ENCODE data around the gene ADAMTS8. TPM values are rescaled to one million over a fixed set of nuclear protein-coding genes. Genes with fewer than 3 reads are reported as not detected.
A peak's percentile ranks its signal among the peaks of the same experiment; 100 is the strongest.

ADAMTS8 gene
- total RNA-seq, 2 donors from 2014 or later: not detected

DNA sequence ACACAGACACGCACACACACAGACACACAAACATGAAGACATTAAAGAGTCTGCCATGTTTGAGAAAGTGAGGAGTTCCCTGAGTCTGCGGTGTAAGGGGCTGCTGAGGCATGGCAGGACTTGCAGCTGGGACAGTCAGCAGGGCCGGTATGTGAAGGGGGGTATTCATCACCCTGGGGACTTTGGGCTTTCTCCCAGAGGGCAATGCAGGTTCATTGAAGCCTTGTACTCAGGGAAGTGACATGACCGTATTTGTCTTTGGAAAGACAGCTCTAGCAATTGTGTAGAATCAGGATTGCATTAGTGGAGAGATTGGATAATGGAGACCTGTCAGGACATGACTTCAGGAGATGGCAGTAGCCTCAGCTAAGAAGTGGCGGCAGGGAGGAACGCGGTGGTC is 9.4 kb upstream of the ADAMTS8 start:
- Mint-ChIP-seq H3K27me3 (peaks cover 0 to 11% of the 10 kb centered on the region in 2 donors), H3K9me3 (no peaks in the 10 kb centered on the region), H3K36me3 (no peaks in the 10 kb centered on the region), H3K4me3 (peak overlapping the region; percentile 36), H3K4me1 (ENCODE audit: low read depth in 2 of 2) (peaks cover 16 to 25% of the 10 kb centered on the region in 2 donors), H3K27ac (peak overlapping the region in 1 of 2 donors; percentile 27)
- DNase-seq (ENCODE audit: low spot score) (peak; percentile 56), ATAC-seq (no peak)

DNA sequence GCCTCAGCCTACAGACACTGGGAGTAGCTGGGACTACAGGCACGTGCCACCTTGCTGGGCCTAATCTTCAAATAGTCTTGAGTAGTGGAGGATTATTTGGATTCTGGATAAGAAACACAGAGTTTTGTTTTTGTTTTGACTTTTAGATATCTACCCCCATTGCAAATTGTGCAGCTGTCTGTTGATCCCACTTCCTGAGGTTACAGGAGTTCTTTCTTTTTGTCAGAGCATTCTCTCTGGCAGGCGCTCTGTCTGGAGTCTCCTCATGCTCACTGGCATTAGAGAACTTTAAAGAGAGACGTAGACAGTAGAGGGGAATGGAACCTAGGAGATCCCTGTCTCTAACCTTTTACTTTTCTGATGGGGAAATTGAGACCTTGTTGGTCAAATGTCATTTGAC is 7.8 kb upstream of the ADAMTS8 start:
- Mint-ChIP-seq H3K4me1 (ENCODE audit: low read depth in 2 of 2) (peaks cover 18 to 25% of the 10 kb centered on the region in 2 donors), H3K27ac (no peak overlapping the region), H3K9me3 (no peaks in the 10 kb centered on the region), H3K36me3 (no peaks in the 10 kb centered on the region), H3K4me3 (no peak overlapping the region), H3K27me3 (peaks cover 4 to 10% of the 10 kb centered on the region in 2 donors)
- ATAC-seq (no peak), DNase-seq (ENCODE audit: low spot score) (no peak)

- H3K36me3 Mint-ChIP-seq: no peaks in the 10 kb centered on the region
- no peaks in the 10 kb centered on the region for H3K9me3 Mint-ChIP-seq
- DNase-seq (ENCODE audit: low spot score) (no peak), ATAC-seq (no peak)
- H3K4me3 Mint-ChIP-seq: no peak overlapping the region
- no peak overlapping the region for H3K27ac Mint-ChIP-seq
- peaks cover 19 to 25% of the 10 kb centered on the region in 2 donors for H3K4me1 Mint-ChIP-seq (ENCODE audit: low read depth in 2 of 2)
- H3K27me3 Mint-ChIP-seq: peaks cover 9 to 11% of the 10 kb centered on the region in 2 donors
Measured at GRCh38 chr11:130435671-130436070, 7.3 kb upstream of the ADAMTS8 start.

GRCh38 chr11:130434521-130435223 is 6.3 kb upstream of the ADAMTS8 start:
- no peak overlapping the region for H3K4me3 Mint-ChIP-seq
- H3K36me3 Mint-ChIP-seq: no peaks in the 10 kb centered on the region
- H3K4me1 Mint-ChIP-seq (ENCODE audit: low read depth in 2 of 2): peaks cover 16 to 20% of the 10 kb centered on the region in 2 donors
- peaks cover 12 to 15% of the 10 kb centered on the region in 2 donors for H3K27me3 Mint-ChIP-seq
- DNase-seq (ENCODE audit: low spot score) (peak; percentile 67), ATAC-seq (peak; percentile 84 to 88)
- H3K9me3 Mint-ChIP-seq: no peaks in the 10 kb centered on the region
- H3K27ac Mint-ChIP-seq: no peak overlapping the region

GRCh38 chr11:130433357-130433756 is 4.9 kb upstream of the ADAMTS8 start:
- Mint-ChIP-seq H3K27ac (no peak overlapping the region), H3K36me3 (no peaks in the 10 kb centered on the region), H3K9me3 (no peaks in the 10 kb centered on the region), H3K27me3 (peaks cover 18 to 22% of the 10 kb centered on the region in 2 donors), H3K4me3 (no peak overlapping the region), H3K4me1 (ENCODE audit: low read depth in 2 of 2) (peaks cover 14% of the 10 kb centered on the region in 2 donors)
- ATAC-seq: no peak
- DNase-seq (ENCODE audit: low spot score): no peak

GRCh38 chr11:130431801-130432200 is 3.4 kb upstream of the ADAMTS8 start:
- Mint-ChIP-seq H3K27me3 (peaks cover 23 to 28% of the 10 kb centered on the region in 2 donors), H3K4me3 (no peak overlapping the region), H3K4me1 (ENCODE audit: low read depth in 2 of 2) (peaks cover 11 to 15% of the 10 kb centered on the region in 2 donors), H3K36me3 (no peaks in the 10 kb centered on the region), H3K9me3 (no peaks in the 10 kb centered on the region), H3K27ac (no peak overlapping the region)
- no peak for DNase-seq (ENCODE audit: low spot score)
- ATAC-seq: no peak

GRCh38 chr11:130431331-130431773 is 2.9 kb upstream of the ADAMTS8 start:
- Mint-ChIP-seq H3K36me3 (no peaks in the 10 kb centered on the region), H3K4me3 (no peak overlapping the region), H3K27me3 (peaks cover 24 to 31% of the 10 kb centered on the region in 2 donors), H3K4me1 (ENCODE audit: low read depth in 2 of 2) (peaks cover 11 to 15% of the 10 kb centered on the region in 2 donors), H3K9me3 (no peaks in the 10 kb centered on the region), H3K27ac (no peak overlapping the region)
- peak; percentile 58 to 69 for ATAC-seq
- DNase-seq (ENCODE audit: low spot score): peak; percentile 66

- Mint-ChIP-seq H3K4me1 (ENCODE audit: low read depth in 2 of 2) (peaks cover 11 to 15% of the 10 kb centered on the region in 2 donors), H3K9me3 (no peaks in the 10 kb centered on the region), H3K27me3 (peaks cover 25 to 34% of the 10 kb centered on the region in 2 donors), H3K36me3 (no peaks in the 10 kb centered on the region), H3K4me3 (no peak overlapping the region), H3K27ac (no peak overlapping the region)
- no peak for DNase-seq (ENCODE audit: low spot score)
- no peak for ATAC-seq
Measured at GRCh38 chr11:130429983-130430382, 1.6 kb upstream of the ADAMTS8 start.

DNA sequence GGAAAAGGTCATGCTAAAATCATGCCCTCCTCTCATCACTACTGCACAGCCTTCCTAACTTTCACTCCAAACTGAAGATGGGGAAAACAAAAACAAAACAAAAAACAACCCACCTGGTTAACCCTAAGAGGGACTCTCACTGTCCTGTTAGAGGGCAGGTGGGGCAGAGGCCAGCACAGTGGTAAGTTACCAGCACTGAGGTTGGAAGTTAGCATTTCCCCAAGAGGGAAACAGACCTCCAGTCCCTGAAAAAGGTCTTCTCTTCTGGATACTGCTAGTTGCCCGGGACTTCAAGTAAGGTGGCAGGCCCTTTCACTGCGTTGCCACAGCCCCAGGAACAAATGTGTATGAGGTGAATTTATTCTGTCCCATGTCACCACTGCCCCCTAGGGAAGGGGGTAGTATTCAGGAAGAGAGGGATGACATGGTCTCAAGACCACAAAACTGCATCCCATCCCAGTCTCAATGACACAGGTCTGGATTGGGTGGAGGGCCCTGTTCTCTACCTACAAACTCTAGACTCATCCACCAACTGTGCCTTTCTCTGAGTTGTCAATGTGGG is 792 bp upstream of the ADAMTS8 start:
- peak overlapping the region; percentile 76 for H3K4me3 Mint-ChIP-seq
- H3K36me3 Mint-ChIP-seq: no peaks in the 10 kb centered on the region
- peaks cover 11 to 15% of the 10 kb centered on the region in 2 donors for H3K4me1 Mint-ChIP-seq (ENCODE audit: low read depth in 2 of 2)
- no peaks in the 10 kb centered on the region for H3K9me3 Mint-ChIP-seq
- peaks cover 32 to 42% of the 10 kb centered on the region in 2 donors for H3K27me3 Mint-ChIP-seq
- no peak for DNase-seq (ENCODE audit: low spot score)
- ATAC-seq: no peak
- H3K27ac Mint-ChIP-seq: no peak overlapping the region

GRCh38 chr11:130427581-130428315 is 661 bp downstream of the ADAMTS8 start:
- Mint-ChIP-seq H3K36me3 (no peaks in the 10 kb centered on the region), H3K27me3 (peaks cover 36 to 42% of the 10 kb centered on the region in 2 donors), H3K4me3 (peak overlapping the region; percentile 48), H3K9me3 (no peaks in the 10 kb centered on the region), H3K4me1 (ENCODE audit: low read depth in 2 of 2) (peaks cover 11 to 15% of the 10 kb centered on the region in 2 donors), H3K27ac (no peak overlapping the region)
- ATAC-seq (peak in 1 of 2 donors; percentile 20), DNase-seq (ENCODE audit: low spot score) (no peak)

DNA sequence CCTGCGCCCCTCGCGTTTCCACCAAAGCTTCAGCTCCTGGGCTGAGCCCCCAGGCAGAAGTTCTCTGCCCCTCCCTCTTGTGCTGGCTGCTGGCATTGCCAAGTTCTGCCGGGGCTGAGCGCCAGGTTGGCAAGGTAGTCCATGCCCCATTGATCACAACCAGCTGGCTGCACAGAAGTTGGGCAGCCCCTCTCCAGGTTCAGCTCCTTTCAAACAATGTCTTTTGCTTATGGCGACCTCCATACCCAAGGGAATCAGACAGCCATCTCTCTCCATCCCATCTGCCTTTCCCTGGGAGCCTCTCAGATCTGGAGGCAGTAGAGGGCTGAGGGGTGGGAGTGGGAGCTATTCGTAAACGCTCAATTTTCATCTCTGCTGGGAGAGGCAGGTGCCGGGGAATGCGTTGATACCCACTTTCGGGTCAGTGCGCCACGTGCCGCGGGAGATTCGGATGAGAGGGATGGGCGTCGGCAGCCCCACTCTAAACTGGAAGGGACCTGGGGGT is 1.5 kb downstream of the ADAMTS8 start:
- DNase-seq (ENCODE audit: low spot score) (no peak), ATAC-seq (no peak)
- Mint-ChIP-seq H3K27ac (no peak overlapping the region), H3K9me3 (no peaks in the 10 kb centered on the region), H3K4me1 (ENCODE audit: low read depth in 2 of 2) (peaks cover 11 to 15% of the 10 kb centered on the region in 2 donors), H3K36me3 (no peaks in the 10 kb centered on the region), H3K4me3 (peak overlapping the region; percentile 48), H3K27me3 (peaks cover 36 to 42% of the 10 kb centered on the region in 2 donors)

DNA sequence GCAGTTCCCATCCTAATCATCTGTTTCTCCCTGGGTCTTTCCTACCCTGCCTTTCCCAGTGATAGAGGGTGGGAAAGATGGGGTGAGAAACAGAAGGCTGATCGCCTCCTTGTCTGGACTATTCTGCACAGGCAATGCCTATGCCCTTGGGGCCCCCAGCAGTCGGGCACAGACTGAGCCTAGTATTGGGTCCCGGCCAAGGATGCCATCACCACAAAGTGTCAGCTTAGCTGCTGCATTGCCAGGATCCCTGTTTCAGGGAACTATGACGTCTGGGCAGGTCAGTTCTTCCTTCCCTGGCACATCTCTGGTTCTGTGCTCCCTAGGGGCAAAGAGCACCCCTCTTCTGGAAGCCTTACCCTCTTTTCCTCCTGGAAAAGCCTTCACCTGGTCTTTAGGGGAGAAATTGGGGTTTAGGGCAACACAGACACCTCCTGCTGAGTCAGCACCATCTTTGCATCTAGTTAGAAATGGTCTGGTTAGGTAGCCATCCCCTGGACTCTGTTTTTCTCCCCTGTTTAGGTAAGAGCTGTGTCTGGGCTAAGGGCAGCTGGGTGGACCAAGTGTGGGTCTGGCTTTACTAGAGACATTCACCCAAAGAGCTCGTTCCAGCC is 2.1 kb downstream of the ADAMTS8 start:
- Mint-ChIP-seq H3K4me3 (peak overlapping the region; percentile 48), H3K4me1 (ENCODE audit: low read depth in 2 of 2) (peaks cover 11 to 15% of the 10 kb centered on the region in 2 donors), H3K27ac (no peak overlapping the region), H3K9me3 (no peaks in the 10 kb centered on the region), H3K36me3 (no peaks in the 10 kb centered on the region), H3K27me3 (peaks cover 36 to 40% of the 10 kb centered on the region in 2 donors)
- no peak for DNase-seq (ENCODE audit: low spot score)
- no peak for ATAC-seq

DNA sequence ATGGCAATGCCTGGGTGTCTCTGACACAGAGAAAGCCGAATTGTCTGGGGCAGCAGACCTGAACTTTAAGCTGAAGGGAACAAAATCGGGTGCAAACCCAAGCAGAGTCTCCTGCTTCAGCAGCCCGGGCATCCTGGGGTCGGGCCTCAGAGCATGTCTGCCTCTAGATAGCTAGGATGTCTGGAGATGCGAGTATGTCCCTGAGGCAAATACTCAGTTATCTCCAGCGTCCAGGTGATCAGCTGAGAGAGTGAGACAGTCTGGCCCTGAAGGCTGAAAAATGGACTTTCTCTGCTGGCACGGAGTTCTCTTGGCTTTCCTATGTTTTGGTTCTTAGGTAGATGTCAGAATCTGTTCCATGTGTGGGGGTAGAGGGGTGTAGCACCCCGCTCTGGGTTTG is 3.3 kb downstream of the ADAMTS8 start:
- DNase-seq (ENCODE audit: low spot score) (no peak), ATAC-seq (no peak)
- peaks cover 11 to 12% of the 10 kb centered on the region in 2 donors for H3K4me1 Mint-ChIP-seq (ENCODE audit: low read depth in 2 of 2)
- H3K27me3 Mint-ChIP-seq: peaks cover 29 to 35% of the 10 kb centered on the region in 2 donors
- no peak overlapping the region for H3K4me3 Mint-ChIP-seq
- no peaks in the 10 kb centered on the region for H3K36me3 Mint-ChIP-seq
- no peaks in the 10 kb centered on the region for H3K9me3 Mint-ChIP-seq
- H3K27ac Mint-ChIP-seq: no peak overlapping the region

All from natural killer cell treated with Interleukin-12 subunit alpha and Interleukin-12 subunit beta and Interleukin-15 and Interleukin-18, amount 100 ng/mL, for 72 hours (primary cell).